Measurements from ENCODE around the gene CEP55.
"Not testable (repeated sequence)": the region's sequence is repeated elsewhere in the genome, so short reads cannot be mapped to it uniquely, and the experiment has no call there.

Gene CEP55

DNA sequence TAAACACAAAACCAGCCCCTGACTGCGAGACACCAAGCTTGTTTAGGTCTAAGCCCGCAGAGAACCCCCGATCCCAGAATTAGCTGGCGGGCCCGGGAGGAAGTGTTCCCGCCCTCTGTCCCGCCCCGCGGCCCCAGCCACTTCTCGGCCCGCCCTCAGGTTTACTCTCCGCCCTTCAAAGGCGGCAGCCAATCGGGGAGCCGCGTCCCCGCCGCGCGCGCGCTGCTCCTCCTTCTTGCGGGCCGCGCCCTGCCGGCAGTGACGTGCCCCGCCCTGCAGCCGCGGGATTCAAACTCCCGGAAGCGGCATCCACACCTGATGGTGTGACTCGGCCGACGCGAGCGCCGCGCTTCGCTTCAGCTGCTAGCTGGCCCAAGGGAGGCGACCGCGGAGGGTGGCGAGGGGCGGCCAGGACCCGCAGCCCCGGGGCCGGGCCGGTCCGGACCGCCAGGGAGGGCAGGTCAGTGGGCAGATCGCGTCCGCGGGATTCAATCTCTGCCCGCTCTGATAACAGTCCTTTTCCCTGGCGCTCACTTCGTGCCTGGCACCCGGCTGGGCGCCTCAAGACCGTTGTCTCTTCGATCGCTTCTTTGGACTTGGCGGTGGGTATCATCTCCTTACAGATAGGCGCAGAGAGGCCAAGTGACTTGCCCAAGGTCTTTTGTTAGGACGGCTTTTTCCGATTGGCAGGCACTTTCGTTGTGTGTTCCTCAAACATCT, at the start of gene CEP55:
TSS of gene CEP55 (plus strand) at position 291 of the 720 bp plus-strand sequence. CDS start 3,440 bp downstream, outside the sequence.
- peak; percentile 98 for DNase-seq

DNA sequence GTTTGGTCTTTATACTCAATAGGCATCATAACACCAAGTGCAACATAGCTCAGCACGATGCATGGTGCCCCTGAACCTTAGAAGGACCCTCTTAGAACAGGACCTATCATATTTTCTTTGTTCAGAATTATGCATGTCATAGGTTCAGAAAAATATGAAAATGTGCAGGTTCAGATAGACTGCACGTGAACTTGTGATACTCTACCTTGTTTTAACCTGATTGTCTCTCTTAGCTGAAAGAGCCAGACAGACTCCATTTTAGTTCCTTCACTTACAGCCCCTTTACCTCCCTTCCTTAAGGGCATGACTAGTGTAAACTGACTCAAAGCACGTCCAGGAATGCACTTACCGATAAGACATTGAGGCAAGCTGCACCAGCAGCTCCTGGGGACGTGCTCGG, 49.4 kb upstream of the CEP55 start:
- DNase-seq = no peak

- no peak for DNase-seq
Measured at GRCh38 chr10:93447970-93448369, 48.4 kb upstream of the CEP55 start.

GRCh38 chr10:93451244-93451947, 45.0 kb upstream of the CEP55 start:
- DNase-seq = no peak

- peak; percentile 74 for DNase-seq
Measured at GRCh38 chr10:93452143-93452542, 44.3 kb upstream of the CEP55 start.

- DNase-seq = no peak
Measured at GRCh38 chr10:93454146-93454545, 42.3 kb upstream of the CEP55 start.

DNA sequence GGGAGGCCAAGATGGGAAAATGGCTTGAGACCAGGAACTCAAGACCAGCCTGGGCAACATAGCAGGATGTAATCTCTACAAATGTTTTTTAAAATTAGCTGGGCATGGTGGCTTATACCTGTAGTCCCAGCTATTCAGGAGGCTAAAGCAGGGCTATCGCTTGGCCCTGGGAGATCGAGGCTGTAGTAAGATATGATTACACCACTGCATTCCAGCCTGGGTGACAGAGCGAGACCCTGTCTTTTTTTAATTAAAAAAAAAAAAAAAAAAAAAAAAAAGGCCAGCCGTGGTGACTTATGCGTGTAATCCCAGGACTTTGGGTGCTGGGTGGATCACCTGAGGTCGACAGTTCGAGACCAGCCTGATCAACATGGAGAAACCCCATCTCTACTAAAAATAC, 41.7 kb upstream of the CEP55 start:
- no peak for DNase-seq

DNA sequence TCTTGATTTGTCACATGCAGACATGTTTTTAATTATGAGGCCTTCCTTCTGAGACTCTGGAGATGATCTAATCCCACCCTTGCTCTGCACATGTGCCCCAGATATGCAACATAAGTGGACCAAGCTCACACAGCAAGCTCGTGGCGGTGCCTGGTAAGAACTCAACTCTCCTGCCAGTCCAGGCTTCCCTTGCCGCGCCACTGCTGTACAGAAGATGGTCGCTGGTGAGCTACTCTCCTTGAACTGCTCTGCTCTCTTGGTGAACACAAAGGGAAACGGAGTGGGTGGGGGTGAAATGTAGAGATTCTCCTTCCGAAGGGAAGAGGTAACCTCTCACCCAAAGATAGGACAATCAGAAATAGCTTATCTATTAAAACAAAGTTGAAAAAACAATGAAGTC, 39.9 kb upstream of the CEP55 start:
- no peak for DNase-seq

GRCh38 chr10:93457511-93457910, 38.9 kb upstream of the CEP55 start:
- no peak for DNase-seq

DNA sequence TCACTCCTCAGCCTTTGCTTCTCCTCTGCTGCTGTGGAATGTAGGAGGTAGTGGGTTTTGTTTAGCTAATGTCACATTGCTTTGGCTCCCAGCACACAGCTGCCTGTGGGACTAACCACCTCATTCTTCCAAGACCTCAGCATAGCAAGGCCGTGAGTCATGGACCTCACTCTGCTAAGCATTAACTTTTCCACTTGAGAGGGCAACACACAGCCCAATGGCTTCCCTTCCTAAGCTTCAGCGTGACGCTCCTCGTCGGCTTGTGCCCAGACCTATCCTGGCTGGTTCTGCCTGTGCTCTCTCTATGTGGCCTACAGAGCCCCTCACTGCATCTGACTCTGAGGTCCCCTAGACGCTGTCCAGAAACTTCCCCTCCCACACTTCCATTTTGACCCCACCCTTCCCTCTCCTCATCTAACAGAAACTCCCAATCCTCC, 37.6 kb upstream of the CEP55 start:
- DNase-seq = no peak

- no peak for DNase-seq
Measured at GRCh38 chr10:93459466-93459865, 36.9 kb upstream of the CEP55 start.

DNA sequence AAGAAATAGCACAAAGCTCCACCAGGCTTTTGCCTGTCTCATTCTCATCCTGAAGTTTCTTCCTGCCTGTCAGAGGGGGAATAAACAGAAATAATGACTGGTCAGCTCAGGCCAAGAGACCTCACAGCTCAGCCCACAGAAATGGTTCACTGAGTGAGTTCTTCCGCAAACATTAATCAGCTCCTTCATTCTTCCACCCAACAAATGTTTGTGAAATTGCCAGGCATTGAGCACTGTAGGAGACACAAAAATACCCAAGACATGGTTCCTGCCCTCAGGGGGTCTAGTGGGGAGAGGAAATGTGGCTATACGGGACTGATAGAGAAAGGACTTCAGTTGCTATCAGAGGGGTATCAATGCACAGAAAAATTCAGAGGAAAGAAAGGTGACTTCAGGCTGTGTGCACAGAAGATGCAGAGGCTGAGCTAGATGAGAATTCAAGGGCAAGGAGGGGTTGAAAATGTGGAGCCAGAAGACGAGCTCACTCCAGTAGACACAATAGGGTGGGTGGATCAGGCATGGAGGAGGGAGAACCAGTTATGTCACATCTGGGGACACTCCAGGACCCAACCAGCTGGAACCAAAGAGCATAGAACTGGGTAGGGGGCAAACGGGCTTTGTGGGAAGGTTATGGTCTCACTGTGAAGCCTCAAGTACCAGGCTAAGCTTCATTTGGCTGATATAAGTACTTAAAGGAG, 35.2 kb upstream of the CEP55 start:
- no peak for DNase-seq

DNA sequence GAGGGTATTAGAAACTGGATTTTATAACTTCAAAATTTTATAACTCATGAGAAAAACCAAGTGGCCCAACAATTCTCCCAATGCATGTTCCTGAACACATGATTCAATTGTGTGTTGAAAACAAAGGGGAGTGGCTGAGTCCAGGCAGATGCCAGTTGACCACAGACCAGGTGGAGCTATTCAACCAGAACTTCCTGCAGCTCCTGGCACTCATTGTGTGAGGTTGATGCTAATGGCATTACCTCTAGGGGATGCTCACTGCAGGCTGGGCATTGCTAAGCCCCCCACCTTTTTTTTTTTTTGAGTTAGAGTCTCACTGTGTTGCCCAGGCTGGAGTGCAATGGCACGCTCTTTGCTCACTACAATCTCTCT, 34.6 kb upstream of the CEP55 start:
- peak; percentile 65 for DNase-seq

GRCh38 chr10:93462371-93462770, 34.0 kb upstream of the CEP55 start:
- DNase-seq = peak; percentile 35

- peak; percentile 94 for DNase-seq
Measured at GRCh38 chr10:93462881-93463280, 33.5 kb upstream of the CEP55 start.

- DNase-seq = no peak
Measured at GRCh38 chr10:93463723-93464476, 32.5 kb upstream of the CEP55 start.

- DNase-seq = no peak
Measured at GRCh38 chr10:93464776-93465388, 31.5 kb upstream of the CEP55 start.

- DNase-seq = no peak
Measured at GRCh38 chr10:93465806-93466675, 30.4 kb upstream of the CEP55 start.

DNA sequence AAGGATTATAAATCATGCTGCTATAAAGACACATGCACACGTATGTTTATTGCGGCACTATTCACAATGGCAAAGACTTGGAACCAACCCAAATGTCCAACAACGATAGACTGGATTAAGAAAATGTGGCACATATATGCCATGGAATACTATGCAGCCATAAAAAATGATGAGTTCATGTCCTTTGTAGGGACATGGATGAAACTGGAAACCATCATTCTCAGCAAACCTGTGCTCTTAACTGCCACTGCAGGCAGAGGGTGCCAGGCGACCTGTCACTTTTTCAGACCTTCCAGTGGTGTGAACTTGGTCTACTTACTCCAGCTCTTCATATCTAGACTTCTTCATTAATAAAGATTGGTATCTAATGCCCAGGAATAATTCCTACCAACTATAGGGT, 28.8 kb upstream of the CEP55 start:
- DNase-seq = not testable (repeated sequence)

DNA sequence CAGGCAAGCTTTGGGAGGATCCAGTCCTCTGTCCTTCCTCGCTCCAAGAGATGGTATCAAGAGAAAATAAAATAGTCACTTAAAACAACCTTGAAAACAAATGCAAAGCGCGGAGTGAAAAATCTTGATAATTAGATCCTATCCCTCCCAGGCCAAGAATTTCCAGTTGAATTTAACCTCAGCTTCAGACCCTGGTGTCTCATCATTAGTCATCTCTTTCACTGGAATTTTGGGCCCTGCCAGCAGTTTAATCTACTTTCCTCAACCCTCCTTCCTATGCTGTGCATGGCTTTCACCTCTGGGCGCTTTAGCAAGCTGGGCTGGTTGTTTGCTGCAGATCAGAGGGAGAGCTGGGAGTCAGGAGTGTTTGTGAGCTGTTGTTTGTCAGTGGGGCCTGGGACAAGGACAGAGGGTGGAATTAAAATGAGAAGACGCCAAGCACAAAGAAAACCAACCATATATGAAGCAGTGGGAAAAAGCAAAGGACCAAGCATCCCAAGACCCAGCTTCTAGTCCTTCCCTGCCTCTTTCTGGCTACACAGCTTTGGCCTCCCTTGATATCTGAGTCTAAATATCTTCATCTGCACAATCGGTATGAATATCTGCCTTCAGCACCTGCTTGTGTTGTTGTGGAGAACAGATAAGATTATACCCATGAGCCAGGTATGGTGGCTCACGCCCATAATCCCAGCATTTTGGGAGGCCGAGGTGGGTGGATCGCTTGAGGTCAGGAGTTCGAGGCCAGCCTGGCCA, 27.8 kb upstream of the CEP55 start:
- DNase-seq = no peak

DNA sequence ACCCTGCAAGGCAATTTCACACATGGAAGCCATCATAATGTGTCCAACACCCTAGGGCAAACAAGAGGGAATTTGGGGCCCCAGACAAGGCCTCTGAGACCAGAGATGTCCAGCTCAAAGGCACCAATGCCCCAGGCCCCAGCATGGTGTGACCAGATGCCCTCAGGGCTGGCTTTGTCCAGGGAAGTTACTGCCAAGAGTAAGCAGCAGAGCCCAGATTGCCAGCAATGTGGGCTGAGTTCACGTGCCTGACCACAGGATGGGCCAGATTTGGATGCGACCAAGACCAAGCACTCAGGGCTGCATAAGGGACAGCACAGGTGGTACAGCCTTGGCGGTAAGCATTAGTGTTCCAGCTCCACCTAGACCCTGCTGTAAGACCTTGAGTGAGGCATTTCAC, 27.0 kb upstream of the CEP55 start:
- DNase-seq = no peak
